Stomach smooth muscle (tissue), 2 donors: ENCODE results near the gene TRIM67.
"Not testable (repeated sequence)": the region's sequence is repeated elsewhere in the genome, so short reads cannot be mapped to it uniquely, and the experiment has no call there.

ENCODE experiments used
- H3K27ac ChIP-seq: one replicate; pipeline ENCODE4 v1.7.0; 2013; ENCODE audit warnings: mild to moderate bottlenecking, low read length, inconsistent platforms
- H3K27me3 ChIP-seq, 2 donors: one replicate each; pipeline ENCODE4 v1.7.0; 2013; ENCODE audit warnings: low read length in 2 of 2; ENCODE audit not compliant: insufficient read depth in 2 of 2, control insufficient read depth in 1 of 2
- H3K36me3 ChIP-seq, 2 donors: one replicate each; pipeline ENCODE4 v1.7.0; 2013; ENCODE audit warnings: low read length in 2 of 2; ENCODE audit not compliant: control insufficient read depth in 2 of 2, insufficient read depth in 2 of 2
- H3K4me1 ChIP-seq: one replicate; pipeline ENCODE4 v1.7.0; 2013; ENCODE audit warnings: low read length; ENCODE audit not compliant: control insufficient read depth, insufficient read depth
- H3K4me3 ChIP-seq, 2 donors: one replicate each; pipeline ENCODE4 v1.7.0; 2013; ENCODE audit warnings: low read length in 2 of 2
- H3K9ac ChIP-seq, 2 donors: one replicate each; pipeline ENCODE4 v1.7.0; 2013; ENCODE audit warnings: low read length in 2 of 2, mild to moderate bottlenecking in 1 of 2
- H3K9me3 ChIP-seq, 2 donors: one replicate each; pipeline ENCODE4 v1.7.0; 2013; ENCODE audit warnings: low read length in 2 of 2; ENCODE audit not compliant: control insufficient read depth in 2 of 2
- donor health status: healthy.
- donor health status: Pancreatic carcinoma.

Gene TRIM67

DNA sequence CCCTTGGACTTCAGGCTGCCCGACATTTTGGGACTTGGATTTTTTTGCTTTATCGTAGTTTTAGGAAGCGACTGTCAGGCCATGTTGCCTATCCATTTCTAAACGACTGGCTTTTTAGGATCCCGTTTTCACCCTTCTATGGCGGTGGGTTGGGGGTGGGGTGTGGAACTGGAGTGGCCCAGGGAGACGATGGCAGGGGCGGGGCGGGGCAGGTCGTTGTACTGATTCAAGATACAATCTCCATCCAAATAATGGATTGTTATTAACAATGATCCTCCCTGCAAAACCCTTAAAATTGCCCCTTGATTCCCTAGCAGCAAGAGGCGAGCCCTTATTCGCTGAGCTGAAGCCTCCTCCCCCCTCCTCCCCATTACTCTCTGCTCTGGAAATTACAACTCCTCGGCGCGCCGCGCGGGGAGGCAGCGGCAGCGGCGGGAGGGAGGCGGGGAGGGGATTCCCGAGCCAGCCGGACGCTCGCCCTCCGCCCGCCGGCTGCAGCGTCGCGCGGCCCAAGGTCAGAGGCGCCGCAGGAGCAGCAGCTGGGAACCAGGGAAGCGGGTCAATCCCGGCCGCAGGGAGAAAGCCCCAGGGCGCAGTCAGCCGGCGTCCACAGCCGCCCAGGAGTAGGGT, at the start of gene TRIM67:
TRIM67 (plus strand) TSS at position 392 of the 630 bp plus-strand sequence. CDS start 912 bp downstream, outside the sequence.
- Histone ChIP-seq H3K4me3 (peak within 1 kb of the TSS; percentile 25 to 61), H3K27me3 (peaks cover 27 to 57% of the 10 kb centered on the region in 2 donors), H3K9me3 (no peaks in the 10 kb centered on the region), H3K9ac (no peak within 1 kb of the TSS), H3K27ac (no peak within 1 kb of the TSS), H3K4me1 (peaks cover 14% of the 10 kb centered on the region), H3K36me3 (no peaks in the 10 kb centered on the region)

GRCh38 chr1:231116738-231117137, 45.1 kb upstream of the TRIM67 start:
- no peak overlapping the region for H3K4me3 ChIP-seq
- peaks cover 0 to 12% of the 10 kb centered on the region in 2 donors for H3K9me3 ChIP-seq
- H3K9ac ChIP-seq = no peak overlapping the region
- H3K4me1 ChIP-seq = no peaks in the 10 kb centered on the region
- H3K27ac ChIP-seq = no peak overlapping the region
- no peaks in the 10 kb centered on the region for H3K36me3 ChIP-seq
- no peaks in the 10 kb centered on the region for H3K27me3 ChIP-seq

- H3K9ac ChIP-seq = no peak overlapping the region
- no peaks in the 10 kb centered on the region for H3K4me1 ChIP-seq
- no peaks in the 10 kb centered on the region for H3K36me3 ChIP-seq
- no peak overlapping the region for H3K27ac ChIP-seq
- peaks cover 0 to 12% of the 10 kb centered on the region in 2 donors for H3K9me3 ChIP-seq
- H3K27me3 ChIP-seq = no peaks in the 10 kb centered on the region
- H3K4me3 ChIP-seq = peak overlapping the region in 1 of 2 donors; percentile 8
These were observed 43.0 kb upstream of the TRIM67 start for GRCh38 chr1:231118704-231119453.

- Histone ChIP-seq H3K27me3 (no peaks in the 10 kb centered on the region), H3K4me3 (no peak overlapping the region), H3K36me3 (no peaks in the 10 kb centered on the region), H3K4me1 (no peaks in the 10 kb centered on the region), H3K9me3 (peaks cover 0 to 12% of the 10 kb centered on the region in 2 donors), H3K9ac (no peak overlapping the region), H3K27ac (no peak overlapping the region)
These were observed 40.3 kb upstream of the TRIM67 start for GRCh38 chr1:231121533-231121932.

- no peak overlapping the region for H3K27ac ChIP-seq
- H3K27me3 ChIP-seq = no peaks in the 10 kb centered on the region
- H3K4me3 ChIP-seq = no peak overlapping the region
- no peaks in the 10 kb centered on the region for H3K36me3 ChIP-seq
- H3K4me1 ChIP-seq = no peaks in the 10 kb centered on the region
- H3K9ac ChIP-seq = no peak overlapping the region
- H3K9me3 ChIP-seq = peaks cover 3 to 12% of the 10 kb centered on the region in 2 donors
These were observed 39.7 kb upstream of the TRIM67 start for GRCh38 chr1:231122143-231122542.

GRCh38 chr1:231124746-231125145, 37.1 kb upstream of the TRIM67 start:
- H3K27me3 ChIP-seq = no peaks in the 10 kb centered on the region
- H3K4me1 ChIP-seq = no peaks in the 10 kb centered on the region
- H3K36me3 ChIP-seq = no peaks in the 10 kb centered on the region
- peaks cover 3 to 5% of the 10 kb centered on the region in 2 donors for H3K9me3 ChIP-seq
- H3K4me3 ChIP-seq = no peak overlapping the region
- no peak overlapping the region for H3K27ac ChIP-seq
- H3K9ac ChIP-seq = no peak overlapping the region

- Histone ChIP-seq H3K4me1 (no peaks in the 10 kb centered on the region), H3K4me3 (no peak overlapping the region), H3K27me3 (no peaks in the 10 kb centered on the region), H3K9me3 (peaks cover 0 to 3% of the 10 kb centered on the region in 2 donors), H3K36me3 (no peaks in the 10 kb centered on the region), H3K27ac (no peak overlapping the region), H3K9ac (no peak overlapping the region)
These were observed 35.8 kb upstream of the TRIM67 start for GRCh38 chr1:231125972-231126580.

- not testable (repeated sequence) for H3K4me1 ChIP-seq, H3K4me3 ChIP-seq, H3K9me3 ChIP-seq, H3K27me3 ChIP-seq, H3K36me3 ChIP-seq, H3K9ac ChIP-seq, H3K27ac ChIP-seq
These were observed 34.8 kb upstream of the TRIM67 start for GRCh38 chr1:231127106-231127505.

GRCh38 chr1:231128471-231128870, 33.4 kb upstream of the TRIM67 start:
- H3K27ac ChIP-seq, H3K9ac ChIP-seq, H3K27me3 ChIP-seq: not testable (repeated sequence)

GRCh38 chr1:231130544-231130943, 31.3 kb upstream of the TRIM67 start:
- peaks cover 0 to 3% of the 10 kb centered on the region in 2 donors for H3K9me3 ChIP-seq
- no peaks in the 10 kb centered on the region for H3K27me3 ChIP-seq
- no peak overlapping the region for H3K4me3 ChIP-seq
- H3K9ac ChIP-seq = no peak overlapping the region
- no peak overlapping the region for H3K27ac ChIP-seq
- no peaks in the 10 kb centered on the region for H3K36me3 ChIP-seq
- H3K4me1 ChIP-seq = no peaks in the 10 kb centered on the region

More at GRCh38 chr1:231128471-231128870, 33.4 kb upstream of the TRIM67 start:
- H3K4me3 ChIP-seq, H3K9me3 ChIP-seq, H3K4me1 ChIP-seq, H3K36me3 ChIP-seq: not testable (repeated sequence)

DNA sequence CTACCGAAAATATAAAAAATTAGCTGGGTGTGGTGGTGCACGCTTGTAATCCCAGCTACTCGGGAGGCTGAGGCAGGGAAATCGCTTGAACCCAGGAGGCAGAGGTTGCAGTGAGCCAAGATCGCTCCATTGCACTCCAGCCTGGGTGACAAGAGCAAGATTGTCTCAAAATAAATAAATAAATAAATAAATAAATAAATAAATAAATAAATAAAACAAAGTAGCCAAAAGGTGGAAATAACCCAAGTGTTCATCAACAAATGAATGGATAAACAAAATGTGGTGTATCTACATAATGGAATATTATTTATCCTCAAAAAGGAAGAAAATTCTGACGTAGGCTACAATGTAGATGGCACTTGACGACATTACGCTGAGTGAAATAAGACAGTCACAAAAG, 29.3 kb upstream of the TRIM67 start:
- H3K9ac ChIP-seq, H3K9me3 ChIP-seq, H3K36me3 ChIP-seq, H3K27me3 ChIP-seq, H3K27ac ChIP-seq, H3K4me1 ChIP-seq, H3K4me3 ChIP-seq: not testable (repeated sequence)
